ENCODE results near the gene SGK2. TPM values are rescaled to one million over a fixed set of nuclear protein-coding genes. Genes with fewer than 3 reads are reported as not detected.

Gene SGK2
- total and polyA plus RNA-seq, 9 of the 15 experiments (the other 6 are each of a cell fraction or from before 2014, with no cell fraction given), result 0.07 to 0.31 (median 0.15) TPM; not detected in 2

GRCh38 chr20:43525021-43525420 lies 33.8 kb upstream of the SGK2 start:
- no TSS peak for BruUV-seq (replicated peaks)

More at GRCh38 chr20:43525021-43525420, 33.8 kb upstream of the SGK2 start:
- ChIA-PET CTCF (ENCODE audit: low intra/inter-chr PET ratio) (no interaction called here), POLR2A (interaction anchor here (1.8 kb wide), 1 partner anchor 13 kb away, joined by 5 read pairs; no protein-coding TSS in a partner anchor)
- intact Hi-C loops (cut with micrococcal nuclease) (no loop called here), in situ Hi-C loops (cut with MboI) (no loop called here)
- H3K4me2 ChIP-seq (ENCODE audit: insufficient read depth, low read length), result no peak overlapping the region
- H2AFZ ChIP-seq (ENCODE audit: low read depth, low read length), result no peak overlapping the region
- DNase-seq (ENCODE audit: extremely low read depth in 1 of 4, low spot score in 3 of 4) (no peak), ATAC-seq (no peak), FAIRE-seq (no peak)
- H3K9me1 ChIP-seq (ENCODE audit: control insufficient read depth, insufficient read depth, low read length), result no peaks in the 10 kb centered on the region
- peaks cover 7% of the 10 kb centered on the region; the same call in 2 of the 3 replicates for H3K36me3 ChIP-seq (ENCODE audit: control insufficient read depth, insufficient read depth, low read length)
- no peak overlapping the region for H3K27ac ChIP-seq (ENCODE audit: extremely low read depth, low read depth, low read length)
- H3K9me3 ChIP-seq (replicated peaks; ENCODE audit: control insufficient read depth, insufficient read depth, low read depth, low read length), result no peaks in the 10 kb centered on the region; the same call in 1 of the 2 replicates
- no peak for TF ChIP-seq SMAD1 (IDR thresholded peaks at IDR 0.05; ENCODE audit: low read depth, low read length, partially characterized antibody)
- no peak for TF ChIP-seq HEY1 (CRISPR knock-in tag; IDR thresholded peaks at IDR 0.05; ENCODE audit: borderline replicate concordance)
- TF ChIP-seq ZNF197 (CRISPR knock-in tag; IDR thresholded peaks at IDR 0.05; ENCODE audit: low read depth), result no peak
- TF ChIP-seq FOXK2 (conservative IDR thresholded peaks at IDR 0.05 in 1 of 2, IDR thresholded peaks at IDR 0.05 in 1 of 2; ENCODE audit: low read depth in 2 of 2), result no peak
- TF ChIP-seq EHMT2 (IDR thresholded peaks at IDR 0.05), result no peak
- TF ChIP-seq, protein P1, sequence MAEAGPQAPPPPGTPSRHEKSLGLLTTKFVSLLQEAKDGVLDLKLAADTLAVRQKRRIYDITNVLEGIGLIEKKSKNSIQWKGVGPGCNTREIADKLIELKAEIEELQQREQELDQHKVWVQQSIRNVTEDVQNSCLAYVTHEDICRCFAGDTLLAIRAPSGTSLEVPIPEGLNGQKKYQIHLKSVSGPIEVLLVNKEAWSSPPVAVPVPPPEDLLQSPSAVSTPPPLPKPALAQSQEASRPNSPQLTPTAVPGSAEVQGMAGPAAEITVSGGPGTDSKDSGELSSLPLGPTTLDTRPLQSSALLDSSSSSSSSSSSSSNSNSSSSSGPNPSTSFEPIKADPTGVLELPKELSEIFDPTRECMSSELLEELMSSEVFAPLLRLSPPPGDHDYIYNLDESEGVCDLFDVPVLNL (CRISPR knock-in tag; IDR thresholded peaks at IDR 0.05; ENCODE audit: low read depth), result no peak
- TF ChIP-seq, protein P2, sequence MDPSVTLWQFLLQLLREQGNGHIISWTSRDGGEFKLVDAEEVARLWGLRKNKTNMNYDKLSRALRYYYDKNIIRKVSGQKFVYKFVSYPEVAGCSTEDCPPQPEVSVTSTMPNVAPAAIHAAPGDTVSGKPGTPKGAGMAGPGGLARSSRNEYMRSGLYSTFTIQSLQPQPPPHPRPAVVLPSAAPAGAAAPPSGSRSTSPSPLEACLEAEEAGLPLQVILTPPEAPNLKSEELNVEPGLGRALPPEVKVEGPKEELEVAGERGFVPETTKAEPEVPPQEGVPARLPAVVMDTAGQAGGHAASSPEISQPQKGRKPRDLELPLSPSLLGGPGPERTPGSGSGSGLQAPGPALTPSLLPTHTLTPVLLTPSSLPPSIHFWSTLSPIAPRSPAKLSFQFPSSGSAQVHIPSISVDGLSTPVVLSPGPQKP (CRISPR knock-in tag; IDR thresholded peaks at IDR 0.05), result no peak
- no peak for TF ChIP-seq ILK (tag; IDR thresholded peaks at IDR 0.05; ENCODE audit: borderline replicate concordance, low read depth)
- no peak for TF ChIP-seq NCOA6 (IDR thresholded peaks at IDR 0.05)
- TF ChIP-seq MTF1 (CRISPR knock-in tag; IDR thresholded peaks at IDR 0.05; ENCODE audit: borderline replicate concordance), result no peak
- no peak for TF ChIP-seq KLF1 (tag; IDR thresholded peaks at IDR 0.05)
- no peak for TF ChIP-seq YY1 (IDR thresholded peaks at IDR 0.05; ENCODE audit: borderline replicate concordance in 1 of 3, control insufficient read depth in 1 of 3, extremely low read depth in 1 of 3, insufficient read depth in 3 of 3, insufficient read length in 1 of 3, insufficient replicate concordance in 2 of 3, low read depth in 1 of 3, low read length in 2 of 3)
- TF ChIP-seq, protein P3, sequence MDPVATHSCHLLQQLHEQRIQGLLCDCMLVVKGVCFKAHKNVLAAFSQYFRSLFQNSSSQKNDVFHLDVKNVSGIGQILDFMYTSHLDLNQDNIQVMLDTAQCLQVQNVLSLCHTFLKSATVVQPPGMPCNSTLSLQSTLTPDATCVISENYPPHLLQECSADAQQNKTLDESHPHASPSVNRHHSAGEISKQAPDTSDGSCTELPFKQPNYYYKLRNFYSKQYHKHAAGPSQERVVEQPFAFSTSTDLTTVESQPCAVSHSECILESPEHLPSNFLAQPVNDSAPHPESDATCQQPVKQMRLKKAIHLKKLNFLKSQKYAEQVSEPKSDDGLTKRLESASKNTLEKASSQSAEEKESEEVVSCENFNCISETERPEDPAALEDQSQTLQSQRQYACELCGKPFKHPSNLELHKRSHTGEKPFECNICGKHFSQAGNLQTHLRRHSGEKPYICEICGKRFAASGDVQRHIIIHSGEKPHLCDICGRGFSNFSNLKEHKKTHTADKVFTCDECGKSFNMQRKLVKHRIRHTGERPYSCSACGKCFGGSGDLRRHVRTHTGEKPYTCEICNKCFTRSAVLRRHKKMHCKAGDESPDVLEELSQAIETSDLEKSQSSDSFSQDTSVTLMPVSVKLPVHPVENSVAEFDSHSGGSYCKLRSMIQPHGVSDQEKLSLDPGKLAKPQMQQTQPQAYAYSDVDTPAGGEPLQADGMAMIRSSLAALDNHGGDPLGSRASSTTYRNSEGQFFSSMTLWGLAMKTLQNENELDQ (CRISPR knock-in tag; IDR thresholded peaks at IDR 0.05; ENCODE audit: borderline replicate concordance), result no peak
- TF ChIP-seq ZNF3 (CRISPR knock-in tag; IDR thresholded peaks at IDR 0.05), result no peak
- TF ChIP-seq HMG20A (CRISPR knock-in tag; conservative IDR thresholded peaks at IDR 0.05), result no peak
- TF ChIP-seq, protein P4, sequence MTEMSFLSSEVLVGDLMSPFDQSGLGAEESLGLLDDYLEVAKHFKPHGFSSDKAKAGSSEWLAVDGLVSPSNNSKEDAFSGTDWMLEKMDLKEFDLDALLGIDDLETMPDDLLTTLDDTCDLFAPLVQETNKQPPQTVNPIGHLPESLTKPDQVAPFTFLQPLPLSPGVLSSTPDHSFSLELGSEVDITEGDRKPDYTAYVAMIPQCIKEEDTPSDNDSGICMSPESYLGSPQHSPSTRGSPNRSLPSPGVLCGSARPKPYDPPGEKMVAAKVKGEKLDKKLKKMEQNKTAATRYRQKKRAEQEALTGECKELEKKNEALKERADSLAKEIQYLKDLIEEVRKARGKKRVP (CRISPR knock-in tag; IDR thresholded peaks at IDR 0.05), result no peak
- no peaks in the 10 kb centered on the region; a peak in 1 of 5 replicates for H3K4me1 ChIP-seq (replicated peaks in 1 of 2; ENCODE audit: control insufficient read depth in 2 of 2, insufficient read depth in 2 of 2, low read length in 2 of 2)
- H3K27me3 ChIP-seq (ENCODE audit: control insufficient read depth in 2 of 2, insufficient read depth in 2 of 2, low read length in 2 of 2), result no peaks in the 10 kb centered on the region
- H3K79me2 ChIP-seq (ENCODE audit: control insufficient read depth, insufficient read depth, low read length), result no peaks in the 10 kb centered on the region
- H3K9ac ChIP-seq (ENCODE audit: insufficient read depth in 1 of 2, low read depth in 2 of 2, low read length in 2 of 2), result no peak overlapping the region
- H3K4me3 ChIP-seq, result no peak overlapping the region
- WGBS (ENCODE audit: insufficient coverage, low coverage, missing lambda C conversion rate), result 59% methylated on average over 5 of the region's 5 CpGs
- no peaks in the 10 kb centered on the region; the same call in 1 of the 2 replicates for H4K20me1 ChIP-seq (replicated peaks; ENCODE audit: control insufficient read depth, insufficient read depth, low read length)

Data from K562 (cell line).